GM18520 (cell line): ENCODE data around the gene PGRMC1.
A peak's percentile ranks its signal among the peaks of the same experiment; 100 is the strongest.
"Not testable (repeated sequence)": the region's sequence is repeated elsewhere in the genome, so short reads cannot be mapped to it uniquely, and the experiment has no call there.

Experiments
- ATAC-seq: cut with Tn5 transposase; IDR thresholded peaks from one replicate; pipeline ENCODE4 v1.9.1; 2021; ENCODE audit not compliant: unreplicated experiment

Gene PGRMC1

DNA sequence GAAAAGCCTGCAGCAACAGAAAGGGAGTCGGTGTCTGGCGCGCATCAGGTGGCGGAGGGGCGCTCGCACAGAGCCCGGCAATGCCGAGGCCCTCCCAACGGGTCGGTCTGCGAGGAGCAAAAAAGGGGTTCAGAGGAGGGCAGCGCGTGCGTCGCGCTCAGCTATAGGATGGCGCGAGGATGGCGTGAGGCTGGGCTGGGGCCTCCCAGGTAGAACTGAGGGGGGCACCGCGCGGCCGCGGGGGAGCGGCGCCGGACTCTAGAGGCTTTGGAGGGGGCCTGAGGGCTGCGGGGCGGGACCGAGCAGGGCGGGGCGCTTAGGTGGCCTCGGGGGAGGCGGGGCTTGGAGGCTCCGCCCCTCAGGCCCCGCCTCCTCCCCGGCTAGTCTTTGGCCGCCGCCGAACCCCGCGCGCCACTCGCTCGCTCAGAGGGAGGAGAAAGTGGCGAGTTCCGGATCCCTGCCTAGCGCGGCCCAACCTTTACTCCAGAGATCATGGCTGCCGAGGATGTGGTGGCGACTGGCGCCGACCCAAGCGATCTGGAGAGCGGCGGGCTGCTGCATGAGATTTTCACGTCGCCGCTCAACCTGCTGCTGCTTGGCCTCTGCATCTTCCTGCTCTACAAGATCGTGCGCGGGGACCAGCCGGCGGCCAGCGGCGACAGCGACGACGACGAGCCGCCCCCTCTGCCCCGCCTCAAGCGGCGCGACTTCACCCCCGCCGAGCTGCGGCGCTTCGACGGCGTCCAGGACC is at the start of gene PGRMC1:
Gene PGRMC1 (plus strand): TSS at position 414 of the 751 bp plus-strand sequence. CDS start 79 bp downstream, at position 493.
- peak; percentile 85 for ATAC-seq

DNA sequence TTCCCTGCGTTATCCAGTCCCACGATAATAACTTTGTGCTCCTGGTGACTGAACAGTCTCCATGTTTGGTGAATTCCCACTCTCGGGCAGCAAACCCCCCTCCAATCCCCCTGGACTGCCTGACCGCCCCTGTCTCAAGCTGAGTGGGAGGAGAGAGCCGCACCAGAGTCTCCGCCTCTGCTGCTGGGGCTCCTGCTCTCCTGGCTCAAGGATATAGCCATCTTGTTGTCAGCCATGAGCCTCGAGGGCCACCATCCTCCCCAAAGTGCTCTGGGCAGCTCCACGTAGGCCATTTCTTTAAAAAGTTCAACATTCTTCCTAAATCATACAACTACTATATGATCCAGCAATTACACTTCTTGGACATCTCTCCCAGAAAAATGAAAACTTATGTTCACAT is 49.3 kb upstream of the PGRMC1 start:
- no peak for ATAC-seq

- no peak for ATAC-seq
Measured at GRCh38 chrX:119187298-119187697, 48.8 kb upstream of the PGRMC1 start.

DNA sequence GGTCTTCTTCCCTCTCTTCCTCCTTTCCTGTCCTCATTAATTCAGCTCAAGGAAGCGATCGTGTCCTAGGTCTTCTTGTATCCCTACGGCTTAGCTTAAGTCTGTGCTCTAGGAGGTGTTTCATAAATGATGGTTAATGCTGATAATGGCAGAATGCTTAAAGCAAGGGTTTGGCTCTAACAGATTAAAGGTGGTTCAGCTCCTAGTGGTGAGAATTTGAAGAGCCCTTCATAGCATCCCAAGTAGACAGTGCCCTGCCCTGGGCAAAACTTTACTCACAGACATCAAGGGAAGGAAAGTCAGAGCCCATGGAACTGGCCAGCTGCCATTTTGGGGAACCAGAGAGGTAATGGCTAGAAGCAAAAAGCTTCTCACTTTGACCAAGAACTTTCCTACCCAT is 47.0 kb upstream of the PGRMC1 start:
- no peak for ATAC-seq

DNA sequence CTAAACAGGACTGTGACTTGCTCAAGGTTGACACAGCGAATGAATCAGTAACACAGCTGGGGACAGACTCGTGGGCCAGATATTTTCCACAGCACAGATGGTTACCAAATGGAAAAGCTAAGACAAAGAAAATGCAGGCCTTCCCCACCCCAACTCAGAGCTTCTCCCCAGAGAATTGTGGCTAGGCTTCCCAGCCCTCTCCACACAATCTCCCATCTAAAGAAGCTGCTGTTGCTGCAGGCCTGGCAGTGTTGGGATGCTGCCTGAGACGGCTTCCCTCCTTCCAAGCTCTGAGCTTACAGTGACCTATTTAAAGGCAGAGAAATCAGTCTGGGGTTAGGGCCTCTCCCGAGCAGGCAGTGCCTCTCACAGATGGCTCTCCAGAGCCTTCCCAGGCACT is 46.5 kb upstream of the PGRMC1 start:
- no peak for ATAC-seq

- no peak for ATAC-seq
Measured at GRCh38 chrX:119190091-119190681, 45.9 kb upstream of the PGRMC1 start.

- ATAC-seq = no peak
Measured at GRCh38 chrX:119190831-119191230, 45.3 kb upstream of the PGRMC1 start.

- no peak for ATAC-seq
Measured at GRCh38 chrX:119194621-119195020, 41.5 kb upstream of the PGRMC1 start.

GRCh38 chrX:119201570-119201969 is 34.5 kb upstream of the PGRMC1 start:
- ATAC-seq = no peak

DNA sequence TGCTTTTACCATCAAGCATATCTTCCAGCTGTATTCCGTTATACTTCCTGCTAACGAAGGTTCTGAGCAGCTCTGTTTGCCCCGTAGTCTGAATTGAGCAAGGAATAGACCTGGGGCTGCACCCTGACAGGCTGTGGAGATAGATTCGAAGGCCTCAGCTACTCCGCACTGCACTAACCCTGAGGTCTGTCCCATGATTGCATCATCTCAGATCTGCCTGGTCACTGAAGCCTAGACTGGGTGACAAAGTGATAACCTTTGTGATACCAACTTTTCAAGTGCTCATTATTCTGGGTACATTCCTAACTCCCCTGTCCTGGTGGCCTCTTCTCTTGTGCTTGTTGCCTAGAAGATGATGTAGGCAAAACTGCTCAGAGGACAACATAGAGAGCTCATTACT is 29.9 kb upstream of the PGRMC1 start:
- no peak for ATAC-seq

DNA sequence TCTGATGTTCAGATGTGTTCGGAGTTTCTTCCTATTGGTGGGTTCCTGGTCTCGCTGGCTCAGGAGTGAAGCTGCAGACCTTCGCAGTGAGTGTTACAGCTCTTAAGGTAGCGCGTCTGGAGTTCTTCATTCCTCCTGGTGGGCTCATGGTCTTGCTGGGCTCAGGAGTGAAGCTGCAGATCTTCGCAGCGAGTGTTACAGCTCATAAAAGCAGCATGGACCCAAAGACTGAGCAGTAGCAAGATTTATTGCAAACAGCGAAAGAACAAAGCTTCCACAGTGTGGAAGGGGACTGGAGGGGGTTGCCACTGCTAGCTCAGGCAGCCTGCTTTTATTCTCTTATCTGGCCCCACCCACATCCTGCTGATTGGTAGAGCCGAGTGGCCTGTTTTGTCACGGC is 28.6 kb upstream of the PGRMC1 start:
- ATAC-seq = not testable (repeated sequence)

DNA sequence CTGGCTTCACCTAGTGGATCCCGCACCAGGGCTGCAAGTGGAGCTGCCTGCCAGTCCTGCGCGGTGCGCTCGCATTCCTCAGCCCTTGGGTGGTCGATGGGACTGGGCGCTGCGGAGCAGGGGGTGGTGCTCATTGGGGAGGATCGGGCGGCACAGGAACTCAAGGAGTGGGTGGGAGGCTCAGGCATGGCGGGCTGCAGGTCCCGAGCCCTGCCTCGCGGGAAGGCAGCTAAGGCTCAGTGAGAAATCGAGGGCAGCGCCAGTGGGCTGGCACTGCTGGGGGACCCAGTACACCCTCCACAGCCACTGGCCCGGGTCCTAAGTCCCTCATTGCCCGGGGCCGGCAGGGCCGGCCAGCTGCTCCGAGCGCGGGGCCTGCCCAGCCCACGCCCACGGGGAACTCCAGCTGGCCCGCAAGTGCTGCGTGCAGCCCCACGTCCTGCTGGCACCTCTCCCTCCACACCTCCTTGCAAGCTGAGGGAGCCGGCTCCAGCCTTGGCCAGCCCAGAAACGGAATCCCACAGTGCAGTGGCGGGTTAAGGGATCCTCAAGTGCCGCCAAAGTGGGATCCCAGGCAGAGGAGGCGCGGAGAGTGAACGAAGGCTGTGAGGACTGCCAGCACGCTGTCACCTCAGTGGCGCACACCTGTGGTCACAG is 27.6 kb upstream of the PGRMC1 start:
- ATAC-seq = no peak

DNA sequence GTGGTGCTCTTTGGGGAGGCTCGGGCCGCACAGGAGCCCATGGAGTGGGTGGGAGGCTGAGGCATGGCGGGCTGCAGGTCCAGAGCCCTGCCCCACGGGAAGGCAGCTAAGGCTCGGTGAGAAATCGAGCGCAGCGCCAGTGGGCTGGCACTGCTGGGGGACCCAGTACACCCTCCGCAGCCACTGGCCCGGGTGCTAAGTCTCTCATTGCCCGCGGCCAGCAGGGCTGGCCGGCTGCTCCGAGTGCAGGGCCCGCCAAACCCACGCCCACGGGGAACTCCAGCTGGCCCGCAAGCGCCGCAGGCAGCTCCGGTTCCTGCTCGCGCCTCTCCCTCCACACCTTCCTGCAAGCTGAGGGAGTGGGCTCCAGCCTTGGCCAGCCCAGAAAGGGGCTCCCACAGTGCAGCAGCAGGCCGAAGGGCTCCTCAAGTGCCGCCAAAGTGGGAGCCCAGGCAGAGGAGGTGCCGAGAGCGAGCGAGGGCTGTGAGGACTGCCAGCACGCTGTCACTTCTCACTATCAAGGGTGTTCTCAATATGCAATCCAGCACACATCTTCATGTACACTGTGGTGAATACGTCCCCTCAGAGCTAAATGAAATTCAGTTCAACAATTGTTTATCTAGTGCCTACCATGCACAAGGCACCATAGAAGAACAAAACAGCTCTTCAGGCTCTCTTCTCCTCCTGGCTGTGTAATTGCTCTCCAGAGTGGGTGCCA is 25.0 kb upstream of the PGRMC1 start:
- ATAC-seq = not testable (repeated sequence)

- ATAC-seq = no peak
Measured at GRCh38 chrX:119211649-119212014, 24.5 kb upstream of the PGRMC1 start.

GRCh38 chrX:119218198-119218597 is 17.9 kb upstream of the PGRMC1 start:
- no peak for ATAC-seq

- ATAC-seq = no peak
Measured at GRCh38 chrX:119222932-119223331, 13.2 kb upstream of the PGRMC1 start.

DNA sequence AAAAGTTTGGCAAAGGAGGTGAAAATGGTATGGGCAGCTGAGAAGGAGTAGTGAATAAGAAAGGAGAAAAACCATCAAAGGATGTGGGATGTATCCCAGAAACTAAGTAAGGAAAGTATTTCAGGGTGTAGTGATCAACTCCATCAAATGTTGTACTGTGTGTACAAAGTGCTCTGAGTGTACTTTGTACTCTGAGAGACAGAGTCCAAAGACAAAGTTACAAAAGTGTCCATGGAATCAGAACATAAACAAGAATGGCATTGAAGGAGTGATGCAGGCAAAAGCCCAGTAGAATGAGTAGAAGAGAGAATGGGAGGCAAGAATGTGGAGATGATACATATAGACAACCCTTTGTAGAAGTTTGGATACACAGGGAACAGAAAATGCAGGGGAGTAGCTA is 12.3 kb upstream of the PGRMC1 start:
- no peak for ATAC-seq

- ATAC-seq = no peak
Measured at GRCh38 chrX:119226446-119226845, 9.6 kb upstream of the PGRMC1 start.

DNA sequence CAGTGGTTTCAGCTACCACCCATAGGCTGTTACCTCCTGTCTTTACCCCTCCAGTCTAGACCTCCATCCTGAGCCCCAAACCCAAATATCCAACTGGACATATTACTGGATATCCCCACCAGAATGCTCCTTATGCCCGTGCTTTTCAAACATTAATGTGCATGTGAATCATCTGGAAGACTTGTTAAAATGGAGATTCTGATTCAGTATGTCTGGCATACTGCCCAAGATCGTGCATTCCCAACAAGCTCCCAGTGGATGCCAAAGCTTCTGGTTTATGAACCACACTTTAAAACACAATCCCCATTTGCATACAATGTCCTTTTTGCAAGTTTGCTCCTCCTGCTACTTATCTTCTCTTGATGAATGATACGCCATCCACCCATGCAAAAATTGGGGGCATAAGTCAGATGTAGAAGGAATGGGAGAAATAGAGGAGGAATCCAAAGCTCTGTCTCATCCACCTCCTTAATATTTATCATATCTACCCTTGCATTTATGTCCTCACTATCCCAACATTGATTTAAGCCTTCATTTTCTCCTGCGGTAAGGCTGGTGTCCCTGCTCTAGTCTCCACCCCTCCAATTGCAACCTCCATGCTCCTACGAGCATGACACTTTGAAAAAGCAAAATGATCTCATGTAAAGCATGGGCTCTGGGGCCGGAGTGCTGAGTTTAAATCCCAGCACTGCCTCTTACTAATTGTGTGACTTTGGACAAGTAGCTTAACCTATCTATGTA is 7.4 kb upstream of the PGRMC1 start:
- ATAC-seq = no peak

- ATAC-seq = no peak
Measured at GRCh38 chrX:119229253-119229615, 6.9 kb upstream of the PGRMC1 start.

DNA sequence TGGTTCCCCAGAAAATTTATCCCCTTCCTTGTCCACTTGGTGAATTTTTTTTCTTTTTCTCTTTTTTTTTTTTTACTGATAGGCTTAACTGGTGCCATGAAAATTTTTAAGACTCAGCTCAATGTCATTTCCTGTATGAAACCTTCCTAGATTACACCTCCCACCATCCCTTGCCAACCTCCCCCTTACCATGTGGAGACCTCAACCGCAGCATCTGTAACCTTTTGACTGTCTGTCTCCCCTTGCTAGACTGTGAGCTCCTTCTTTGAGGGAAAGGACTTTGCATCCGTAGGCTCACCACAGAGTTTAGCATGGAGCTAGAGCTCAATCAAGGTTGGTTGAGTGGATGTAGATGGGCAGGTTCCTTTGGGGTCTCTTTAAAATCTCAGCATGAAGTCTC is 5.2 kb upstream of the PGRMC1 start:
- ATAC-seq = no peak
